Measurements from ENCODE around the gene RTKN2. TPM values are rescaled to one million over a fixed set of nuclear protein-coding genes. Genes with fewer than 3 reads are reported as not detected.

Gene RTKN2
- total RNA-seq, 1 experiment from 2014 or later = 14.4 TPM

DNA sequence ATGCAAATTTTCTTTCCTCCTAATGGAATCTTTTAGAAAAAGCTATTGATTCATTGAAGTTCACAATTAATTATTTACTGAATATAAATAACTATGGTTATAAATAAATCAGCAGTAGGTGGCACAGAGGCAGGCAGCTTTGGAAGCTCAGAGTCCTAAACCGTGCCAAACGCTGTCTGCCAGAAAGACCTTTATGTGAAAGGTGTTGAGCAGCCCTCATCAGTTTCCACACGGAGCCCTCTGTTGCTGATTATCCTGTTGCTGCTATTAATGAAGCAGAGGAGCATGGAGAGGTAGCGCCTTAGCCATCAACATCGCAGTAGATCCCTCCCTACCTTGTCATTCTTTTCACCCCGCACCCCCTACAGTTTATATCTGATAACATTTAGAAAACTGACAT lies 51.0 kb downstream of the RTKN2 start:
- Histone ChIP-seq H3K79me1 (ENCODE audit: insufficient read depth, low read depth, low read length, poor library complexity, severe bottlenecking) (no peaks in the 10 kb centered on the region), H2AFZ (ENCODE audit: low read length) (no peak overlapping the region), H4K20me1 (ENCODE audit: control insufficient read depth, insufficient read depth, insufficient read length) (no peaks in the 10 kb centered on the region), H3K18ac (ENCODE audit: insufficient read length, low read depth, low read length) (no peak overlapping the region), H3K9ac (ENCODE audit: extremely low read depth, insufficient read length, low read length) (no peak overlapping the region), H4K5ac (ENCODE audit: insufficient read length, low read depth, low read length) (no peak overlapping the region), H2BK15ac (ENCODE audit: low read depth, low read length) (no peak overlapping the region), H3K4me2 (ENCODE audit: insufficient read depth, insufficient read length, low read length) (no peak overlapping the region), H4K8ac (replicated peaks; ENCODE audit: insufficient read length, low read depth, low read length) (no peak overlapping the region), H3K27me3 (ENCODE audit: insufficient read depth, low read length) (no peaks in the 10 kb centered on the region), H2BK12ac (ENCODE audit: insufficient read length, low read depth, low read length) (no peak overlapping the region), H2AK5ac (ENCODE audit: insufficient read length, low read length) (no peak overlapping the region), H3K14ac (ENCODE audit: insufficient read depth, low read length) (no peak overlapping the region), H3K79me2 (ENCODE audit: insufficient read depth, low read length) (no peaks in the 10 kb centered on the region), H4K91ac (ENCODE audit: insufficient read length, low read depth, low read length) (no peak overlapping the region), H3K23me2 (ENCODE audit: insufficient read length, low read depth, low read length, poor library complexity, severe bottlenecking) (no peaks in the 10 kb centered on the region), H3T11ph (ENCODE audit: low read length) (no peak overlapping the region), H3K9me3 (ENCODE audit: control insufficient read depth, low read depth, low read length) (no peaks in the 10 kb centered on the region), H3K4ac (ENCODE audit: low read depth, low read length) (no peak overlapping the region), H2BK5ac (ENCODE audit: insufficient read length, low read length) (no peak overlapping the region), H2BK120ac (ENCODE audit: low read depth, low read length, poor library complexity, severe bottlenecking) (no peak overlapping the region), H3K27ac (ENCODE audit: insufficient read length, low read depth, low read length) (no peak overlapping the region), H2BK20ac (ENCODE audit: low read depth, low read length, poor library complexity, severe bottlenecking) (no peak overlapping the region), H3K4me1 (ENCODE audit: insufficient read depth, low read length) (no peaks in the 10 kb centered on the region), H3K23ac (ENCODE audit: insufficient read length, low read depth, low read length) (no peak overlapping the region), H3K56ac (ENCODE audit: insufficient read length, low read depth, low read length) (no peak overlapping the region)
- TF ChIP-seq CTCF (conservative IDR thresholded peaks at IDR 0.05) = no peak
- no peak overlapping the region for H3K27ac Mint-ChIP-seq
- H3K36me3 Mint-ChIP-seq (ENCODE audit: insufficient read depth in 1 of 3, low read depth in 3 of 3) = peaks cover 0 to 4% (median 0%) of the 10 kb centered on the region in 3 experiments; a peak in 4 of 7 replicates
- H3K4me1 Mint-ChIP-seq = no peaks in the 10 kb centered on the region
- no CpG with 5 or more reads among the region's 6 CpGs for WGBS (ENCODE audit: extremely low coverage, insufficient read length, low lambda C conversion rate)
- H3K4me3 Mint-ChIP-seq = no peak overlapping the region
- H3K9me3 Mint-ChIP-seq = no peaks in the 10 kb centered on the region
- H3K27me3 Mint-ChIP-seq (ENCODE audit: low read depth) = no peaks in the 10 kb centered on the region
- no peak for DNase-seq

Data from H9 (cell line).